ENCODE results near the gene TBC1D1. TPM values are rescaled to one million over a fixed set of nuclear protein-coding genes. Genes with fewer than 3 reads are reported as not detected.

TBC1D1 gene
- total RNA-seq, 1 donor from 2014 or later = 92.7 TPM

DNA sequence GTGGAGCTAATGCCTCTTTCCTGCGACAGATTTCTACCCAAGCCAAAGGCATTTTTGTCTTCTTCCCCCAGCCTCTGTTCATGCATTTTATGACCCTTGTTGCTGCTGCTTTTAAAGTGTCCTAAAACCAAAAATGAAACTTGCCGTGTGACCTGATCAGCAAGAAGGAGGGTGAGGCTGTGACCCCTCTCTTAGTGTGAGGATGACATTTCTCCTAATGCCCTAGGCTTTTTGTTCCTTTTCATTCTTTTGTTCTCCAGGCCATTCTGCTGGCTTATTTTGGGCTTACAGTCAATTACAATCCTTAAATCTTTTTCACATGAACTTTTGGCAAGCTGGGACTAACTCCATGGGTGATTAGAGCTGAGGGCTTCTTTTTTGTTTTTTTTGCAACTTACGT is 103.7 kb downstream of the TBC1D1 start:
- no peaks in the 10 kb centered on the region for H3K27me3 Mint-ChIP-seq (ENCODE audit: low read depth)
- no peaks in the 10 kb centered on the region for H3K9me3 Mint-ChIP-seq (ENCODE audit: low read depth)
- H3K36me3 Mint-ChIP-seq (ENCODE audit: low read depth) = no peaks in the 10 kb centered on the region
- H3K27ac Mint-ChIP-seq (ENCODE audit: unreplicated experiment) = no peak overlapping the region
- DNase-seq (ENCODE audit: low spot score) = no peak
- TF ChIP-seq, protein P1, sequence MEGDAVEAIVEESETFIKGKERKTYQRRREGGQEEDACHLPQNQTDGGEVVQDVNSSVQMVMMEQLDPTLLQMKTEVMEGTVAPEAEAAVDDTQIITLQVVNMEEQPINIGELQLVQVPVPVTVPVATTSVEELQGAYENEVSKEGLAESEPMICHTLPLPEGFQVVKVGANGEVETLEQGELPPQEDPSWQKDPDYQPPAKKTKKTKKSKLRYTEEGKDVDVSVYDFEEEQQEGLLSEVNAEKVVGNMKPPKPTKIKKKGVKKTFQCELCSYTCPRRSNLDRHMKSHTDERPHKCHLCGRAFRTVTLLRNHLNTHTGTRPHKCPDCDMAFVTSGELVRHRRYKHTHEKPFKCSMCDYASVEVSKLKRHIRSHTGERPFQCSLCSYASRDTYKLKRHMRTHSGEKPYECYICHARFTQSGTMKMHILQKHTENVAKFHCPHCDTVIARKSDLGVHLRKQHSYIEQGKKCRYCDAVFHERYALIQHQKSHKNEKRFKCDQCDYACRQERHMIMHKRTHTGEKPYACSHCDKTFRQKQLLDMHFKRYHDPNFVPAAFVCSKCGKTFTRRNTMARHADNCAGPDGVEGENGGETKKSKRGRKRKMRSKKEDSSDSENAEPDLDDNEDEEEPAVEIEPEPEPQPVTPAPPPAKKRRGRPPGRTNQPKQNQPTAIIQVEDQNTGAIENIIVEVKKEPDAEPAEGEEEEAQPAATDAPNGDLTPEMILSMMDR (IDR thresholded peaks at IDR 0.05) = no peak
- H3K4me3 Mint-ChIP-seq (ENCODE audit: unreplicated experiment) = no peak overlapping the region
- peaks cover 9% of the 10 kb centered on the region for H3K4me1 Mint-ChIP-seq (ENCODE audit: low read depth)

DNA sequence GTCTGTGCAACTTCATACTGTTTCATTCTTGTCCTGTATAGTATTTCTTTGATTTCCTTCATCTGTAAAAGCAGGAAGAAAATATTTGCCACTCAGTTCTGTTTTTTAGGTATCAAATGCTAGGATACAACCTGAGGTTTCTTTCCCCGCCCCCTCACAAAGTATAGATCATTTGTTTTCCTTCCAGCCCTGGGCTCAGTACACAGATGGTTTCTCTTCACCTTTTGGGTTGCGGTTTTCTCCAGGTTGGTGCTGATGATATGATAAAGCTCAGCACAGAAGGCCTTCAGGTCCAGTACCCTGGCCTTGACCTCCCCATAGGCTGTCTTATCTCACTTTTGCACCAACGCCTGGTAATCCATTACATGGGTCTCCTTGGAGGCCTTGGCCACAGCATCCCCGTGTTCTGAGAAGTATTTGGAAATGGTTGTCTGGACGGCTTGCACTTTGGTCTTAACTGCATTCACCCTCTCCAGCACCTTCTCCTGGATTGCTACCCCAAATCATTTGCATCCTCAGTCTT is 104.5 kb downstream of the TBC1D1 start:
- no peak overlapping the region for H3K27ac Mint-ChIP-seq (ENCODE audit: unreplicated experiment)

DNA sequence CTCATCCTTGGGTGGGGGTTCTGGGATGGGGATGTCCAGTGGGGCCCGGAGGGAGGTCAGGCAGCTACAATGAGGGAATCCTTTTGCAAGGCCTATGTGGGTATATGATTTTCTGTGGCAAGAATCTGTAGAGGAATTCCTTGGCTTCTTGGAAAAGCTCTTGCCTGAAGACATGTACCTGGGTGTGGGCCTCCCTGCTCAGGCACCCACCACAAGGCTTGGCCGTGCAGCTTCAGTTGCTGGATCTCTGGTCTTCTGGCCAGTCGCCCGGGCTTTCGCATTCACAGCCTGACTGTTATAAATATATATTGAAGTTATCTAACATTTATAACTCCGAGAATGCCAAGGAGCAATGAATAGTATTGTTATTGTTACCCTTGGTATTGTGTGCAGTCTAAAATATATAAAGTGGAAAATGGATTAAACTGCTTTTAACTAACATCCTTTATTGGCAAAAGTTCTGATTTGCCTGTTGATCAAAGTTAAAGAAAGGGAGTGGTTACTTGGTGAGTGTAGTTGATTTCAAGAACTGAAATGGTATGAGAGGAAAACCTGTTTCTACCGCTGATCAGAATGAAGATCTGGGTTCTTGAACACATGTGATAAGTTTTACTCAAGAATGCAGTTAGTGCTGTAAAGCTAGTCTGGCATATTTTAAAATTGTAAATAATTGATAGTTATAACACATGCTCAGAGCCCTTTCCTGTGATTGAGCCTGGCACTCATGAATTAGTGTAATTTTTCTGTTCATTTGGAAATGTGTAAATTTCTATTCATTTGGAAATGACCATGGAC is 105.3 kb downstream of the TBC1D1 start:
- Mint-ChIP-seq H3K9me3 (ENCODE audit: low read depth) (no peaks in the 10 kb centered on the region), H3K27me3 (ENCODE audit: low read depth) (no peaks in the 10 kb centered on the region), H3K27ac (ENCODE audit: unreplicated experiment) (no peak overlapping the region), H3K4me3 (ENCODE audit: unreplicated experiment) (no peak overlapping the region), H3K4me1 (ENCODE audit: low read depth) (peaks cover 3% of the 10 kb centered on the region), H3K36me3 (ENCODE audit: low read depth) (no peaks in the 10 kb centered on the region)
- TF ChIP-seq, protein P1 (IDR thresholded peaks at IDR 0.05) = no peak
- no peak for DNase-seq (ENCODE audit: low spot score)

More for the DNA sequence above, 104.5 kb downstream of the TBC1D1 start:
- H3K4me1 Mint-ChIP-seq (ENCODE audit: low read depth) = peaks cover 3% of the 10 kb centered on the region
- no peaks in the 10 kb centered on the region for H3K36me3 Mint-ChIP-seq (ENCODE audit: low read depth)
- no peaks in the 10 kb centered on the region for H3K27me3 Mint-ChIP-seq (ENCODE audit: low read depth)
- no peak for DNase-seq (ENCODE audit: low spot score)
- H3K9me3 Mint-ChIP-seq (ENCODE audit: low read depth) = no peaks in the 10 kb centered on the region
- TF ChIP-seq, protein P1 (IDR thresholded peaks at IDR 0.05) = no peak
- no peak overlapping the region for H3K4me3 Mint-ChIP-seq (ENCODE audit: unreplicated experiment)

DNA sequence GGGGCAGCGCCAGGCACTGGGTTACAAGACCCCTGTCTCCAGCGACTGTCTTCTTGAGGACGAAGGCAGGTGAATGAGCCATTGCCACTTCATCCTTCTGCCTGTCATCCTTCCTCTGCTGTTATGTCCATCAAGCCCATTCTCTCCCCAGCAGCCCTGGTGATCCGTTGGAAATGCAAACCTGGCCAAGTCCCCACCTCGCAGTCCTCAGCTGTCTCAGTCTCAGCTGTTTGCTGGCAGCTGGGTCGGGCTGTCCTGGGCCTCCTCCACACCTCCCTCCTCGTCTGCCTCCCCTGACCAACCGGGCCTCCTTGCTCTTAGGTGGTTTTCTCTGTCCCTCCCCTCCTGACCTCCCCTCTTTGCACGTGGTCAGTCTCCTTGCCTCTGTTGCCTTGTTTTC is 107.3 kb downstream of the TBC1D1 start:
- Mint-ChIP-seq H3K36me3 (ENCODE audit: low read depth) (no peaks in the 10 kb centered on the region), H3K9me3 (ENCODE audit: low read depth) (no peaks in the 10 kb centered on the region), H3K4me3 (ENCODE audit: unreplicated experiment) (no peak overlapping the region), H3K4me1 (ENCODE audit: low read depth) (peaks cover 16% of the 10 kb centered on the region), H3K27me3 (ENCODE audit: low read depth) (no peaks in the 10 kb centered on the region), H3K27ac (ENCODE audit: unreplicated experiment) (no peak overlapping the region)
- DNase-seq (ENCODE audit: low spot score) = no peak
- TF ChIP-seq, protein P1 (IDR thresholded peaks at IDR 0.05) = no peak

DNA sequence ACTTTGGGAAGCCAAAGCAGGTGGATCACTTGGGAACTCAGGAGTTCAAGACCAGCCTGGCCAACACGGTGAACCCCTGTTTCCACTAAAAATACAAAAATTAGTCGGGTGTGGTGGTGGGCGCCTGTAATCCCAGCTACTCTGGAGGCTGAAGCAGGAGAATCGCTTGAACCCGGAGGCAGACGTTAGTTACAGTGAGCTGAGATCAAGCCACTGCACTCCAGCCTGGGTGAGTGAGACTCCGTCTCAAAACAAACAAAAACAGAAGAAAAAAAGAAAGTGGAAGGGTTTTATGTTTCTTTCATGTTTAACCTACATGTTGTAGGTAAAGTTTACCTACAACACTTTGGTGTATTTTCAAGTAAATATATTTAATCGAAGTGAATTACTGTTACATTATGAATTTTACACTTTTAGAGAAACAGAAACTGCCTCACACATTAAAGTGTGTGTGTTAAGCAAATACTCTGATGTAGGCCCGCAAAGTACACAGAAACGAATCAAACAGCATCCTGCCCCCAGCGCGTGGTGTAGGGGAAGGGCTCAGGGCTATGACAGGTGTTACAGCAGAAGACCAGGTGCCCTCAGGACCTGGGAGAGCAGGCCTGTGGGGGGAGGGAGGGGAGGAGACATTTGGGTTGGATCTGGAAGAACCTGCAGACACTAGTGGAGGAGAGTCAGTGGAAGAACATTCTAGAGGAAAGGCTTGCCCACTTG is 108.3 kb downstream of the TBC1D1 start:
- Mint-ChIP-seq H3K27ac (ENCODE audit: unreplicated experiment) (no peak overlapping the region), H3K4me1 (ENCODE audit: low read depth) (peaks cover 21% of the 10 kb centered on the region), H3K9me3 (ENCODE audit: low read depth) (no peaks in the 10 kb centered on the region), H3K27me3 (ENCODE audit: low read depth) (no peaks in the 10 kb centered on the region), H3K36me3 (ENCODE audit: low read depth) (no peaks in the 10 kb centered on the region), H3K4me3 (ENCODE audit: unreplicated experiment) (no peak overlapping the region)
- TF ChIP-seq, protein P1 (IDR thresholded peaks at IDR 0.05) = no peak
- DNase-seq (ENCODE audit: low spot score) = no peak
